GM18511 (cell line): Measurements from ENCODE around the gene NSDHL.

Source experiments
- ATAC-seq: cut with Tn5 transposase; IDR thresholded peaks from one replicate; pipeline ENCODE4 v1.9.1; 2021; ENCODE audit warnings: mild to moderate bottlenecking, moderate library complexity; ENCODE audit not compliant: unreplicated experiment

NSDHL gene

DNA sequence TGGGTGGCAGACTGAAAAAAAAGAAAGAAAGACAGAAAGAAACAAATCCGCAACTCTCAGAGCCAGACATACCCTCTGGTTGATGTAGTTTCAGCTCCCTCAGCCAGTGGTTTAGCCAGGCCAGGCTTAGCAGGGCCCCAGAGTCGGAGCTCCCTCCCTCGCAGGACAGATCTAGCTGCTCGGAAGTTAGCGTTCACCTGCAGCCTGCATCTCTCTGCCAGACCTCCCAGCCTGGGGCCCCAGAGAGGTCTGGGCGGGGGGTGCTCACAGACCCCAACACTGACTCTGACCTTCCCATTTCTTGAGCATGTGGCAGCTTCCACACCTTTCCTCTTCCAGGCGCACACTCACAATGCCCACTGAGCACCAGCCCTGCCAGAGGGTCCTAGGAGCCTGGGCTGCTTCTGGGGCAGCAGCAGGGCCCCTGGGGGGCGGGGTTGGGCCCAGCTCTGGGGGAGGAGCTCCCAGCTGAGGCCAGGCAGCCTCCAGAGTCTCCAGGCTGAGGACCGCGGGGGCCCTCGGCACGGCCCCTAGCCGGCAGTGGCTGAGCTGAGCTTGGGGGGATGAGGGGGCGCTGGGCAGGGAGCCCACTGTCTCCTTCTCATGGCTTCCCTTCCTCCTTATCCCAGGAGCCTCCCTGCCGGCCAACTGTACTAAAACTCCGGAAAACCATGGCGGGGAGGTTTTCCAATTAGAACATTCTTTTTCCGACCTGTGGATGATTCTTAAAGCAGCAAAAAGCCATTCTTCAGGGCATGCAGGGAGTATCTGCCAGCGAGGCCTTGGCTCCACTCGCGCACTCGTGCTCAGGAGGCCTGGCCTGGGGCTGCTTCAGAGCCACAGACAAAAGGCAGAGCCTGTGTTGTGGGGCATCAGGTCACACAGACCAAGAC lies 62.4 kb downstream of the NSDHL start:
- ATAC-seq: no peak

- ATAC-seq: no peak
Measured at GRCh38 chrX:152893980-152894610, 63.2 kb downstream of the NSDHL start.

DNA sequence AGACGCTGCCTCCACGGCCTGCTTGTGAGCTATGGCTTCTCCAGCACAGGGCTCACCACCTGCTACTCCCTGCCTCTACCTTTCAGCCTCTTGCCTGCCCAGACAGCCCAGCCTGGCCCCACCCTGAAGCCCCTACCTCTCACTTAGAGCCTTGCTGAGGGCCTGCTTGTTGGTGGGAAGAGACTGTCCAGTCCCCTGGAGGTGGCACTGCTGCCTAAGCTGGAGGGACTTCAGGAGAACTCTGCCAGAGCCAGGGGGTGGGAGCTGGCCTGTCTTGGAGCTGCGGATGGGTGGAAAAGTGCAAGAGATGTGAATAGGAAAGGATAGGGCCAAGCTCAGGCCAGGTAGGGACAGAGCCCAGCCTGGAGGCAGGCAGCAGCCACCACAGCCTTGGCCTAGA lies 64.3 kb downstream of the NSDHL start:
- ATAC-seq: no peak

- no peak for ATAC-seq
Measured at GRCh38 chrX:152895724-152896420, 65.0 kb downstream of the NSDHL start.

- ATAC-seq: no peak
Measured at GRCh38 chrX:152896450-152896849, 65.6 kb downstream of the NSDHL start.

GRCh38 chrX:152897222-152898131 lies 66.6 kb downstream of the NSDHL start, which contains the start of gene ZNF185:
ZNF185 (plus strand) TSS chrX:152898067; CDS start chrX:152914490, 16,423 bp downstream.
- ATAC-seq: no peak

- ATAC-seq: no peak
Measured at GRCh38 chrX:152898442-152898841, 67.6 kb downstream of the NSDHL start.

DNA sequence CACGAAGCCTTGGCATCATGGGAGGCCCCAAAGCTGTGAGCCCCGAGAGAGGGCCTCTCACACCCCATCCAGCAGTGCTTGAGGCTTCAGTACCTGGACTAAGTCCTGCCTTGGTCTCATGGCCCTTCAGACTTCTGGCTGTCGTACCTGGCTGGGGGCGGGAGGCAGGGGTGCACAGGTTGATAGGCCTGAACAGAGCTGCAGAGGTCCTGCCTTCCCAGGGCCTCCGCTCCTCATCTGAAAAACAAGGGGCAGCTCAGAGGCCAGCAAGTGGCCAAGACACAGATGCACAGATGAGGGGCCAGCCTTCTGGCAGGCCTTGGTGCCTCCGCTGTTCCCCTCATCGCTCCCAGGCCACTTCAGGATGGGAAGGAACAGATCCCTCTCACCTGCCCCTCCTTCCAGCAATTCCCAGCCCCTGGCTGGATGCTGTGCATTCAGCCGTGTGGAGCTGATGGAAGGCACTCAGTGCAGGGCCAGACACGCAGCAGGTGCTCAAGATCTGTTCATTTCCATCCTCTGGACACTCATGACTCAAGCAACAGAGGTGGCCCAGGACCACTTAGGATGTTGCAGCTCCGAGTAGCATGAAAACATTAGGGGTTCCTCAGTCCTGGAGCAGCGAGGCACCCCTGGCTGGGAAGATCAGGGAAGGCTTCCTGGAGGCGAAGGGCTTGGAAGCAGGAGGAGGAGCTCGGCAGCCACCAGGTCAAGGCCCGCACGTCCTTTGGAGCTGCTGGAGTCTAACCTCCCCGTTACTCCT lies 68.4 kb downstream of the NSDHL start:
- no peak for ATAC-seq

GRCh38 chrX:152899874-152900719 lies 69.2 kb downstream of the NSDHL start:
- no peak for ATAC-seq

DNA sequence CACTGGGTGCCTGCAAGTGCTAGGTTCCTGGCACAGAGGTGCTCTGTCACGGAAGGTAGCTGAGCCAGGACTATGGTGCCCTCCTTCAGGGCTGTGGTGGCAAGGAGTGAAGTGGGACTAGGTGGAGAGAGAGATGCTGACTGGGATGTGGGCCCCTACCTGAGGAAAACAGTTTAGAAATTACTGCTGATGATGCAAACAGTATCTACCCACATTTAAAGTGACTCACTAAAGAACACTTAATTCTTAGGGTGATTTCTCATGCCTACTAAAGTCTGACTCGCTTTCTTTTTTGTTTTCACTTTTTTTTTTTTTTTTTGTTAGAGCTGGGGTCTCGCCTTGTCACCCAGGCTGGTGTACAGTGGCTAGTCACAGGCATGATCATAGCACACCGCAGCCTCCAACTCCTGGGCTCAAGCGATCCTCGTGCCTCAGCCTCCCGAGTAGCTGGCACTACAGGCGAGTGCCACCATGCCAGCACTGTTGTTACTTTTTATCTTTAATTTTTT lies 70.1 kb downstream of the NSDHL start:
- no peak for ATAC-seq

DNA sequence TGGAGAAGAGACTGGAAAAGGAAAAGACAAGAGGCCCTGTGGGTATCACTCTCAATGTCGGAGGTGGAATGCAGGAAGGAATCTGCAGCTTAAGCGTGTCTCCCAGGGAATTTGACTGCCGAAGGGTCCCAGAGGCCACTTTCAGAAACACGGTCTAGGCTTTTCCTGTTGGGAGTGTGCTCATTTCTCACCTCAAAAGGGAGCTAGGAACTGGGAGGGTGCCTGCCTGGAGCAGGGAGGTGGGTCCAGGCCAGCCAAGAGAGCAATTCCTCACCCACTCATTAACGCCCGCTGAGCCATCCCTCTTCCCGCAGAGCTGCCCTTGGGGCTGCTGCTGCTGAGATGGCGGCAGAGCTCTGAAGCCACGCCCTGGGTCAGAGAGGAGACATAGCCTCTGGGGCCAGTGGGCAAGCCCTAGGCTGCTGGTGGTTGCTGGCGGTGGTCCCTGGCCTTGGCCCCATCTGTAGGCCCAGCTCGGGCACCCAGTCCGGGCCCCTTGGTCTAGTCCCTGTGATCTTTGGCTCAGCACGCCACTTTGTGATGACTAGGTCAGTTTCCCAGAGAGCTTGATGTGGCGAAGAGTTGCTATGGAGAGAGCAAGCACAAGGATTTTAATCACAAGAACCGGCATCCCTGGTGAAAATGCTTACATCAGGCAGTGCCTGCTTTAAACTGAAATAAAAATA lies 71.1 kb downstream of the NSDHL start:
- no peak for ATAC-seq

- ATAC-seq: no peak
Measured at GRCh38 chrX:152902502-152902820, 71.6 kb downstream of the NSDHL start.

- no peak for ATAC-seq
Measured at GRCh38 chrX:152903589-152903988, 72.7 kb downstream of the NSDHL start.

GRCh38 chrX:152904151-152905080 lies 73.6 kb downstream of the NSDHL start:
- ATAC-seq: peak; percentile 66

DNA sequence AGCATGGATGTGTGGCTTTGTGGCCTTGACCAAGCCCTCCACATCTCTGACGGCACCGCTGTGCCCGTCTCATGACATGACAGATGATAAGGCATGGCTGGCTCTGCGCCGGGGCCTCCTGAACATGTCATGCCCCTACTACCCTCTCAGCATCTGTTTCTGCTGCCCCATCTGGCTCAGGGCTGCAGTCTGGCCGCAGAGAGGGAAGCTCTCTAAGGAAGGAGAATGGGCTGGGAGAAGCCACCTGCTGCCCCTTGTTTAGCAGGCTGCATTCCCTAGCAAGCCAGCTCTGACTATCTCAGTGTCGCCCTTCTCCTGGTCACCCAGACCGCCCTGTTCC lies 74.2 kb downstream of the NSDHL start:
- no peak for ATAC-seq

DNA sequence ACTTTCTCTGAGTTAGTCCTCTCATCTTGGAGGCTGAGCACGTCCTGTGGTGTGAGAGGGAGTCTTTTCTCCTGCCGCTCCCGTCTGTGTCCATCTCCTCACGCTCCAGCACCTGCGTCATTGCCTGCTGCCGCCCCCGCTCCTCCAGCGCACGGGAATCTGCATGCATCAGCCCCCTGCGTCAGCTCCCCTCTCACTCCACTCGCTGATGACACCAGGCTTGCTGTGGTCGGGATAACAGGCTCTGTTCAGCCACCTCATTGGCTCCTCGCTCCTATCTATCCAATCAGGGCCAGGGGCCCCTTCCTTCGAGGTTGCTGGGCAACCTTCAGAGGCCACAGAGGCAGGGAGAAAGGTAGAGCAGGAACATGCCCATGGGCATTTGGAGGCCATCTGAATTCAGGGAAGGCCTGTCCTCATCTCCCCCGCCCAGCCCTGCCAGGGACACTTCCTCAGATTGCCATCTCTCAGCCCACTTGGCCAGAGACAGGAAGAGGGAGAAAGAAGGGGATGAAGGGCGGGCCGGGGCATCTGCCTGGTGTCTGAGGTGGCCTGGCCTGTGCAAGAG lies 76.3 kb downstream of the NSDHL start:
- no peak for ATAC-seq

GRCh38 chrX:152908486-152908885 lies 77.6 kb downstream of the NSDHL start:
- ATAC-seq: no peak
